NCI-H146 treated with DMSO at 0.1 percent for 48 hours (cell line): ENCODE data around the gene SP4.

Experiments used
- DNase-seq: peaks from one replicate; lab custom pipeline; 2025; ENCODE audit not compliant: unreplicated experiment; lab: John Stamatoyannopoulos, UW

SP4 gene

DNA sequence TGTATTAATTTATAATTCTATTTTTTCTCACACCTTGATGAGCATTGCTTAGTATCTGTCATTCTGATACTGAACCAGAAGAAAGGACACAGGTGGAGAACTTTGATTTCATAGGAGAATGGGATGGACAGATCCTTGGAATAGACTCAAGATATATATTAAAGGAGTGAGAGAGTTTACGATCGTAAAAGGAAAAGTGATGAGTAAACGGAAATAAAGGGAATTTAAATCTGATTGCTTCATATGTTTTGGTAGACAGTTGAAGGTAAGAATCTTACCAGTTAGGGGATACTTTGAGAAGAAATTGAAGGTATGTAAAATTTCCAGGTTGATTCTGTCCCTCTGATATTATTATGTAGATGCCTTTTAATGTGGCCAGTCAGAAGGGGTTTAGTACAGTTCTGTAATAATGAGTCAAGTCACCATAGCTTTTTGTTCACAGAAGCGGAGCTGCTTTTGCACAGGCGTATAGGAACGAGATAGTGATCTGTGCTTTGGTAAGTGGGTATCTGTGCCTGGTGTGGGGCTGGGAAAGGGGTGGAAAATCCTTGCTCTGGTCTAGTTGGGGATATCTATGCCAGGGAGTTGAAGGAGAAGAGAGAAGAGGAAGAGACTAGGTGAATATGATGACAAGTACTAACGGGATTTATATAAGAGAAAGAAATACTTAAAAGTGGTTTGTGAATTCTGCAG, 15.4 kb downstream of the SP4 start:
- DNase-seq: no peak

DNA sequence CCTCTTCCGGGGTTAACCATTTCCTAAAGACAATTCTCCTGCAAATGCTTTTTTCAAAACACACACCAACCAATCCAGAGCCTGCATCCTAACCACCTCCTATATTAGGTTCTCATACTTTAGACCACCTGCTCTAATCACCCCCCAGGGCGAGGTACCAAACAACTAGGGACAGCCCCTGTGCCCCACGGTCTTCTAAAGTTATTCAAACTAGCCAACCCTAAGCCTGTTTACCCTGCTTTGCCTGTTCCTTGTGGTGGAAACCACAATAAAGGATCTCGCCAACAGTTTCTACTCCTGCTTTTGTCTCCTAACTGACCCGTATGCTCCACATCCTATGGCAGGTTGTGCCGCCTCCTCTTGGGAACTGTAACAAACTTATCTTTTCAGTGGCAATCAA, 21.1 kb downstream of the SP4 start:
- no peak for DNase-seq

- no peak for DNase-seq
Measured at GRCh38 chr7:21450076-21450475, 22.2 kb downstream of the SP4 start.

DNA sequence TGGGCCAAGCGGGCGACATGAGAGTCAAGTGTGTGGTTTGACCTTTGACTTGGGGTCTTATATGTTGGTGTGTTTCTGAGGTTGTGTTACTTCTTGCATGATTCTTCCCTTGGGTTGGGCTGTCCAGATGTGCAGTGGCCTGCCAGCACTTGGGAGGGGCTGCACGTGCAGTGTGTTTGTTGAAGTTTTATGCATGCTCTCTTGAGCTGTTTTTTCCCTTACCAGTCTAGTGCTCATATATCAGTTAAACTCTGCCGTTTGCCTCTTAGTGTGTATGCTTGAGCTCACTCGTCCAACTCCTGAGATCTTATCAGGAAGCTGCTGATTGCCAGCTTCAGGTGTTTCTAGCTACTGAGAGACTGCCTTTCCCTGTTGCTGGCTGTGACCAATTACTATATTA, 23.1 kb downstream of the SP4 start:
- no peak for DNase-seq

DNA sequence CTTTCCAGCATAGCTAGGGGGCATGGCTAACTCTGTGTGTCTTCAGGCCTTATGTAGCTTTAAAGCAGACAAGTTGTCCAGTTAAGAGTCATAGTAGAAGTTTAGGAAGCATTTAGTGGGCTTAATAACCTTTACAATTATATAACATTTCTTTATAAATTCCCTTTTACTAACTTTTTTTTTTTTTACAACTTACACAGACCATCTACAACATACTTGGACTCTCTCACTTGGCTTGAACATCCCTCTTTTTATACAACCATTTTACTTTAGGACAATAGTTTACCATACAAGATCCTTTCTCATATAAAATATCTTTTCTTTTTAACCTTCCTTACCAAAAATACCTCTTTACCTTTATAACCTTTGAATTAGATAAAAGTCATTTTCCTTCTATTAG, 26.3 kb downstream of the SP4 start:
- DNase-seq: peak; percentile 2

GRCh38 chr7:21454906-21455305, 27.0 kb downstream of the SP4 start:
- no peak for DNase-seq

DNA sequence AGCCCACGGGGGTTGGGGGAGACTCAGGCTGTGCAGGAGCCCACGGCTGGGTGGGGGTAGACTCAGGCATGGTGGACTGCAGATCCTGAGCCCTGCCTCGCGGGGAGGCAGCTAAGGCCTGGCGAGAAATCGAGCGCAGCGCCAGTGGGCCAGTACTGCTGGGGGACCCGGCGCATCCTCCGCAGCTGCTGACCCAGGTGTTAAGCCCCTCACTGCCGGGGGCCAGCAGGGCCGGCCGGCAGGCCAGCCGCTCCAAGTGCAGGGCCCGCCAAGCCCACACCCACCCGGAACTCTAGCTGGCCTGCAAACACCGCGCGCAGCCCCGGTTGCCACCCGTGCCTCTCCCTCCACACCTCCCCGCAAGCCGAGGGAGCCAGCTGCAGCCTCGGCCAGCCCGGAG, 33.4 kb downstream of the SP4 start:
- no peak for DNase-seq

- no peak for DNase-seq
Measured at GRCh38 chr7:21462081-21462480, 34.2 kb downstream of the SP4 start.

DNA sequence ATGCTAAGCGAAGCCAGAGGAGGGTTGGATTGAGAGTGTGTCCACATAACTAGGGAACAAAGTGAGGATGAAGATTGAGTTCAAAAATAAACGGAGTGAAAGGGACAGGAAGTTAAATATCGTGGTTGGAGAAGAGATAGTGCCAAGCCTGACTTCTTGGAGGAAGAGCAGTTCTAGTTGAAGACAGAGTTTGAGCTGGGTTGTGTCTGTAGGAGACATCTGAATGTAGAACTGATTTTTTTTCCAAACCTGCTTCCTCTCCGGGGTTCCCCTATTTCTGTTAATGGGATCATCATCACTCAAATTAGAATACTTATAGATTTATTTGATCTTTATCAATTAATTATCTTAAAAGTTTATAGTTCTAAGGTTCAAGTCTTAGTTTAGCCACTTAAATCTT, 35.6 kb downstream of the SP4 start:
- DNase-seq: no peak

DNA sequence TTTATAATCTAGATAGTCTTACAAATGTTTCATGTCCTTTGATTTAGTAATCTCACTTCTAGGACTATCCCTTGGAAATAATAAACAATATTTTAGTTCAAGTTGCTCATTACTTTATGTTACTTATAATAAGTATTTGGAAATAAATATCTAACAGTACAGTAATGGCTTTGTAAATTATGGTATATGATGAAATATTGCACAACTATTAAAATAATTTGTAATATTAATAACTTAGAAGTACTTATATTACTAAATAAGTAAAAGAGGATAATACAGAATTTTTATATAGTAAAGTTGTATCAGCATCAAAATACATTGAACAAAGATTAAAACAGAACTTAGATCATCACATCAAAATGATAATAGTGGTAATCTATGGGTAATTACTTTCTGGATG, 41.1 kb downstream of the SP4 start:
- DNase-seq: no peak

GRCh38 chr7:21469894-21470293, 42.0 kb downstream of the SP4 start:
- DNase-seq: no peak

GRCh38 chr7:21472029-21472428, 44.1 kb downstream of the SP4 start:
- no peak for DNase-seq

- no peak for DNase-seq
Measured at GRCh38 chr7:21476429-21476828, 48.5 kb downstream of the SP4 start.

DNA sequence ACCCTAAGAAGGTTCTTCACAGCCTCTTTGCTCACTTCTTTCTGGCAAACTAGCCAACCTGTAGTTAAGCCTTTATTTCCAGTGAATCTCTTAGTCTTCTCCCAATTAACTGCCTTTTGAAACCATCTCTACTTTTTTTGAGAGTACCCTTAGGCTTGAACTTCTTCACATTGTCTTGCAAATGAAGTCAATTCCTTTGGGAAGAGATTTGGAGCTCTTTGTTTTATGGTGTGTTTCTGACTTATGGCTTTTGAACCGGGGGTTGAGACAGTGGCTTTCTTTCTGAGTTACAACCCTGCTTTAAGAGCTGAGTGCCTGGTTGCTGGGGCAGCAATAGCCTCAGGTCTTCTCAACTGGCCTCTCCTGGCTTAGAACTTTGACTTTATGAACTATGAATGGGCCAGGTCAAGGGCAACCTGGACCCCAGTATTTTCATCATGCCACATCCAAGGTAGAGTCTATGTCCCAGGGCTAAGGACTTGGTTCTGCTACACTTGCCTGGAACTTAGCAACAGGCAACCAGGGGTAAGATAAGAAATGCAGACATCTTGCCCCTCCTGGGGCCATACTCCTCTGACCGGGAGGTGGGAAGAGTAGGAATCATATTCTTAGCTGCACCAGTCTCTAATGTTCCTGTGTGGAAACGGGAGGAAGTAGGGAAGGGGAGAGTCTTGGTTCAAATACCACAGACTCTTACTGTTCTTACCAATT, 53.0 kb downstream of the SP4 start:
- DNase-seq: no peak

- no peak for DNase-seq
Measured at GRCh38 chr7:21486511-21486910, 58.6 kb downstream of the SP4 start.

DNA sequence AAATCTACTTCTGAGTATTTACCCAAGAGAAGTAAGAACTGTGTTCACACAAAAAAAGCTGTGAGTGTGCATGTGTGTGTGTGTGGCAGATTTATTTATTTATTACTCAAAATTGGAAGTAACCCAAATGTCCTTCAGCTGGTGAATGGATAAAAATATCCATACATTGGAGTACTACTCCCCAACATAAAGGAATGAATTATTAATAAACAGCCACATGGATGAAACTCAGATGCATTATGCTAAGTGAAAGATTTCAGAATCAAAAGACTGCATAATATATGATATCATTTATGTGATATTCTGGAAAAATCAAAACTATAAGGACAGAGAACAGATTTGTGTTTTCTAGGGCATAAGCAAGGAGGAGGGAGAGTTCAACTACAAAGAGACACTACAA, 67.8 kb downstream of the SP4 start:
- DNase-seq: no peak

DNA sequence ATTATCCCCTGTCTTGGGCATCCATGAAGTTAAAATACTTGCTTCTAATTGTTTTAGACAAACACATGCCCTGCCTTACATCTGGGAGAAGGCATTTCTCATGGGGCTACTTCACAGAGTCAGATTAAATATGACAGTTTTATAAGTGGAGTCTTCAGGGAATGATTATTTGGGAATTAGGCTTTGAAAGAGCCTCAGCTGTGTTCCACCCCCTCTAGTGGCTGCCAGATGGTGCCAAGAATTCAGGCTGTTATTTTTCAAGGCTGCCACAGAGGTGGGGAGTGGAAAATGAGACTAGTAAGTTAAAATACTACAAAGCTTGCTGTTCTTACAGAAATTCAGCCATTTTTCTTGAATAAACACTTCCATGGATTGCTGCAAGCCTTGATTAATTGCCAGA, 69.2 kb downstream of the SP4 start:
- no peak for DNase-seq

GRCh38 chr7:21500117-21500832, 72.4 kb downstream of the SP4 start:
- no peak for DNase-seq

- DNase-seq: no peak
Measured at GRCh38 chr7:21504021-21504420, 76.1 kb downstream of the SP4 start.

GRCh38 chr7:21507627-21508343, 79.9 kb downstream of the SP4 start:
- DNase-seq: no peak

DNA sequence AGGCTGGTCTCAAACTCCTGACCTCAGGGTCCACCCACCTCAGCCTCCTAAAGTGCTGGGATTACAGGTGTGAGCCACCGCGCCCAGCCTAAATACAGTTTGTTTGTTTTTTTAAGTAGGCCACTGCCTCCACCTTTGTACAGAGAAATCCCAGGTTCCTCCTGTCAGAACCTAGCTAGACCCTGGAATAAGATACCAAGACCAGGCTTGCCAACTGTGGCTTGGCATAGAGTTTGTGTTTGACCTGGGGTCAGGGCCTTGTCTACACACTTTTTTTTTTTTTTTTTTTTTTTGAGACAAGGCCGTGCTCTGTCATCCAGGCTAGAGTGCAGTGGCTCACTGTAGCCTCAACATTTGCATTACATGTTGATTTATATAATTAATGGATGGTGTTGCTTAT, 80.7 kb downstream of the SP4 start:
- no peak for DNase-seq

DNA sequence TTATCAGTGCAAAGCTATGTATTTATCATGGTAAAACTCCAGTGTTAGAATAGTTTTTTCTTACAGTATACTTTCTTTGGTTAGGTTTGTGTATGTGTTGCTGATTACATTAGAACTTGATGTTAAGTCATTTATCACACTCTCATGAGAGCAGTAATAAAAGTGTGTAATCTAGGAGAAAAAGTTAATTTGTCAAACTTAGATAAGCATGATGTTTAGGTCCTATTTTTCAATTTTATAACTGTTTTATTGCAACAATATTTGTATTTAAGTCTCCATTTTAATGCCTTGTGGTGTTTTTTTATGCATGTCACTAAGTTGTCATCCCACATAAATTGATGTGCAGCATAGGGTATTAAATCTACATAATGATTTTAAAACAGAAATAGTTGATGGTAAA, 86.2 kb downstream of the SP4 start:
- no peak for DNase-seq
